Nucleus accumbens (tissue), 56 donors: ENCODE data around the gene MRPS31.
"Not testable (repeated sequence)": the region's sequence is repeated elsewhere in the genome, so short reads cannot be mapped to it uniquely, and the experiment has no call there.

Experiments used
- DNase-seq, 56 donors: peaks; one replicate each; lab custom pipeline; 2025; lab: John Stamatoyannopoulos, UW

The MRPS31 gene

GRCh38 chr13:40790154-40790616 lies 19.2 kb upstream of the MRPS31 start:
- DNase-seq, result no peak

GRCh38 chr13:40789275-40790153 lies 18.5 kb upstream of the MRPS31 start, which contains the start of gene SLC25A15:
TSS of gene SLC25A15 (plus strand) at chr13:40789611. CDS start at chr13:40793227, 3,616 bp downstream.
- peak in 42 of 56 donors; percentile 12 to 84 (median 40) for DNase-seq

- DNase-seq, result not testable (repeated sequence)
Observed at GRCh38 chr13:40788540-40789274, 17.7 kb upstream of the MRPS31 start.

- no peak for DNase-seq
Observed at GRCh38 chr13:40787062-40787461, 16.1 kb upstream of the MRPS31 start.

GRCh38 chr13:40786568-40786996 lies 15.6 kb upstream of the MRPS31 start:
- DNase-seq, result no peak

GRCh38 chr13:40784540-40784939 lies 13.6 kb upstream of the MRPS31 start:
- DNase-seq, result no peak

- not testable (repeated sequence) for DNase-seq
Observed at GRCh38 chr13:40782971-40783370, 12.0 kb upstream of the MRPS31 start.

GRCh38 chr13:40781717-40782116 lies 10.7 kb upstream of the MRPS31 start:
- no peak for DNase-seq

GRCh38 chr13:40780822-40781401 lies 9.9 kb upstream of the MRPS31 start:
- DNase-seq, result no peak

GRCh38 chr13:40779796-40780285 lies 8.9 kb upstream of the MRPS31 start:
- DNase-seq, result no peak

- DNase-seq, result no peak
Observed at GRCh38 chr13:40779049-40779448, 8.1 kb upstream of the MRPS31 start.

- DNase-seq, result no peak
Observed at GRCh38 chr13:40777809-40778175, 6.8 kb upstream of the MRPS31 start.

GRCh38 chr13:40777166-40777808 lies 6.3 kb upstream of the MRPS31 start:
- DNase-seq, result peak in 4 of 56 donors; percentile 6 to 18 (median 11)

GRCh38 chr13:40776681-40777165 lies 5.7 kb upstream of the MRPS31 start:
- no peak for DNase-seq

- no peak for DNase-seq
Observed at GRCh38 chr13:40776232-40776631, 5.2 kb upstream of the MRPS31 start.

GRCh38 chr13:40774672-40775071 lies 3.7 kb upstream of the MRPS31 start:
- no peak for DNase-seq

- no peak for DNase-seq
Observed at GRCh38 chr13:40772765-40773473, 1.9 kb upstream of the MRPS31 start.

GRCh38 chr13:40770609-40770933 lies 419 bp downstream of the MRPS31 start:
- DNase-seq, result no peak

- DNase-seq, result no peak
Observed at GRCh38 chr13:40769970-40770369, 1.0 kb downstream of the MRPS31 start.

GRCh38 chr13:40765602-40766001 lies 5.4 kb downstream of the MRPS31 start:
- no peak for DNase-seq
